AG10803 (cell line): ENCODE data around the gene SCP2D1.
"Not testable (repeated sequence)": the region's sequence is repeated elsewhere in the genome, so short reads cannot be mapped to it uniquely, and the experiment has no call there.

Source experiments
- DNase-seq: peaks from one replicate; pipeline ENCODE4 v3.0.0; 2010; ENCODE audit warnings: low read depth
- H3K4me3 ChIP-seq: 2 replicates; pipeline ENCODE4 v1.5.1; 2011; ENCODE audit warnings: mild to moderate bottlenecking, low read length, control low read depth
- CTCF ChIP-seq: conservative IDR thresholded peaks from 2 replicates; pipeline ENCODE4 v1.5.1; 2011; ENCODE audit warnings: mild to moderate bottlenecking, low read length, control low read depth, inconsistent platforms

The SCP2D1 gene

DNA sequence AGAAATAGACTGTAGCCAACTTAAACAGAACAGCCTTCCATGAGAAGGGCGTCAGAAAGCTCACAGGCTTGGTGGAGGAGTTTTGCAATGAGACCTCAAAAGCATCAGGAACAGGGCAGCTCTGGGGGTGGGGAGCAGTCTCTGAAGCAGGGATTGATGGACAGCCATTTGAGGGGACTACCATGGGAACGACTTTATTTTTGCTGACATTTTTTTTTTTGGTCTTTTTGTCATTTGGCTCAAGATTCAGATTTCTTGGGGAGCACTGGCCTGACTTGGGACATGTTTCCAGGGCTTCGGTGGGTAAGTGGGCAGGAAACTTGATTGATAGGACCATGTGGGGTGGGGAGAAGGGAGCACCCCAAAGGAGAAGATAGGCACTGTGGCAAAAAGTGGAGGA is 32.1 kb upstream of the SCP2D1 start:
- TF ChIP-seq CTCF, result no peak
- DNase-seq, result no peak
- no peak overlapping the region for H3K4me3 ChIP-seq

DNA sequence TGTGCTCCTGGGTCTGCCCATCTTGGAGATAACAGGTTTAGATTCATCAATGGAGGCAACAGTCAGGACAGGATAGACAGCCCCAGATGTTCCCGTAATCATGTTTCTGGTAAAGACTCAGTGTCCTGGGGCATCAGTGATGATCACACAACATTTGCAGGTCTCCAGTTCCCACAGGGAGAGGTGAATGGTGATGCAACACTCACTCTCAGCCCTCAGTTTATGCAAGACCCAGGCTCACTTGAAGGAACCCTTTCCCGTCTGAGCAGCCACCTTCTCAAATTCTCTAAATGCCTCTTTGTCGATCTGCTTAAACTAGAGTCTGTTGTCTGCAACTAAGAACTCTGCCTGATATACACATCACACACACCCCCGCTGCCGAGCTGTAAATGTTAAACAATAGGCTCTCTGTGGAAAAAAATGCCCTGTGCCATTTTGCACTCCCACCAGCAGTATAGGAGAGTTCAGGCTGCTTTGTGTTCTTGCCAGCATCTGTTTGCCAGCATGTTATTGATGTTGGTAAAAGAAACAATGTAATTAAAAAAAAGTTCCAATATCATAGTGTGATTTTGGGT is 30.1 kb upstream of the SCP2D1 start:
- no peak for TF ChIP-seq CTCF
- H3K4me3 ChIP-seq, result no peak overlapping the region
- no peak for DNase-seq

GRCh38 chr20:18787046-18787445 is 26.5 kb upstream of the SCP2D1 start:
- not testable (repeated sequence) for H3K4me3 ChIP-seq, DNase-seq

GRCh38 chr20:18788021-18788420 is 25.6 kb upstream of the SCP2D1 start:
- H3K4me3 ChIP-seq, result no peak overlapping the region
- no peak for TF ChIP-seq CTCF
- no peak for DNase-seq

DNA sequence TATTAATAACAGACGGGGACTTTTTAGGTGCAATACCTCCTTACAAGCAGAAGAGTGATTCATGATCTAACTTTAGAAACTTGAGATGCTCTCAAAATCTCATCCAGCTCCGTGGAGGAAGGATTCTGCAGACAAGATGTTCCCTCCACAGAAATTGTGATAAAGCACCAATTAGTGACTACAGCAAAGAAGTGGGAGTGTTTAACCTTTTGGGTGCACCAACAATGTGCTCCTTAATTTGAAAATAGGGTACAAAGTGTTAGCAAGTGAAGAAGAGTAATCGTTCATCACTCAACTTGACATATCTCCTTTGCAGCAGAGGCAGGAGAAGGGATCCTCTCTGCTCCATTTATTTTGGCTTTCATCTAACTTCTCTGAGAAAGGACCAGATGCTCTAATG is 22.8 kb upstream of the SCP2D1 start:
- DNase-seq, result no peak
- TF ChIP-seq CTCF, result no peak
- no peak overlapping the region for H3K4me3 ChIP-seq

DNA sequence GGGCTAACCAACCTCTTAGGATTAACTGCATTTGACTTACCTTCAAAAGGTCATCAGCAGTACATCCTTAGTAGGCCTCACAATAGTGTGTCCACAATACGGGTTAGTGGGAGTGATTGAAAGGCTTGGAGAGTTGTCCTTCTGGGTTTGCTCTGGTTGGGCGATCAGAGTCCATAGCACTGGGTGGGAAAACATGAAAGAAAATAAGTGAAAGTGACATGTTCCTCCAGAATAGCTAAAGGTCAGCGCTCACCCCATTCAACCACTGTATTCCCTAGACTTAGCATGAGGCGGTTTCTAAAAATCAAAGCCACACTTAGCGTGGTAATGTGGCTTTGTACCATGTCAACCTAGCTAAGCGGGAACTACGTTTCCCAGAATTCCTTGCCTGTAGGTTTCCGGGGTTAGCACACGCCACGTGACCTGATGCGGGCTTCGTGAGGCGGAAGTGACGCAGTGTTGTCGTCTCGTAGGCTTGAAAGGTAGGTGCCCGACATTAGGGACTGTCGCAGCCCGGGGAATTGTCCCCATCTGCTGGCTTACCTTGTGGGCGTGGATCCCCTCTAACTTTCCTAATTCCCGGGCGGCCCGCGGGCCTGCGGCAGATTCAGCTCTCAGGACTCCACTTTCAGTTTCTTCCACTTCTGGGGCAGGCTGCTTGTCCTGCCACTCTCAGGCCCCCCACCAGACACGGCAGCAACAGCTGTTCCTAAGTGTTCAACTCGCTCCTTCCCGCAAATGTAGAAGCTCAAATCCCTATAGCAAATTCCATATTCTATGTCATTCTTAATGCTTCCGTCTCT is 19.8 kb upstream of the SCP2D1 start:
- no peak for TF ChIP-seq CTCF
- peak; percentile 87 for DNase-seq
- peak overlapping the region; percentile 86 for H3K4me3 ChIP-seq

- H3K4me3 ChIP-seq, result peak overlapping the region; percentile 86
- DNase-seq, result no peak
- TF ChIP-seq CTCF, result no peak
Measured at GRCh38 chr20:18794428-18794787, 19.2 kb upstream of the SCP2D1 start.
